RPMI7951 (cell line): Measurements from ENCODE around the gene CUBN. TPM values are rescaled to one million over a fixed set of nuclear protein-coding genes. Genes with fewer than 3 reads are reported as not detected.
A peak's percentile ranks its signal among the peaks of the same experiment; 100 is the strongest.

Experiments used
- DNase-seq: peaks from one replicate; pipeline ENCODE4 v3.0.0-alpha.2; 2012; ENCODE audit warnings: low read depth
- total RNA-seq: library from RNA; depleted of rRNA; stranded (reverse); fragments of >200 nt; shearing (Covaris generic); gene quantifications from 2 replicates; pipeline ENCODE4 v1.2.3, GENCODE V29; 2014

The CUBN gene
- total RNA-seq, 1 experiment from 2014 or later, result 2.9 TPM

DNA sequence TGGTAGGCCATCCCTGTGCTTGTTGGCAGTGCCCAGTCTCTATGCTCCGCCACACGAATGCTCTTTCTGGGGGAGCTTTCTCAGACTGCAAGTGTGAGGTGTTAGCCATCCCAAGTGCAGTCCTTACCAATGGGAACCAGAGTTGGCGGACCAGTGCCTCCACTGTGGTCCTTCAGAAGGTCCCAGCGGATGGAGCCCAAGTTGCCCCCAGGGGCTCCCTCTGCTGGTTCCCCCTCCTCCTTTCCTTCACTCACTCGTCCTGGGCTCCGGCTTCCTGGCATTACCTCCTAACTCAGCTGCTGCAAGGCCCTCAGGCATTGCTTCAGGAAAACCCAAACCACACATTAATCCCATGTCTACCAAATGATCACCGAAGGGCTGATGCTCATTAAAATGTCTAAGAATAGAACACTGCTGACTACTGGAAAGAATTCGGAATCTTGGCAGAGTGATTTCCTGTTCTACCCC lies 139.8 kb downstream of the CUBN start:
- peak; percentile 97 for DNase-seq

DNA sequence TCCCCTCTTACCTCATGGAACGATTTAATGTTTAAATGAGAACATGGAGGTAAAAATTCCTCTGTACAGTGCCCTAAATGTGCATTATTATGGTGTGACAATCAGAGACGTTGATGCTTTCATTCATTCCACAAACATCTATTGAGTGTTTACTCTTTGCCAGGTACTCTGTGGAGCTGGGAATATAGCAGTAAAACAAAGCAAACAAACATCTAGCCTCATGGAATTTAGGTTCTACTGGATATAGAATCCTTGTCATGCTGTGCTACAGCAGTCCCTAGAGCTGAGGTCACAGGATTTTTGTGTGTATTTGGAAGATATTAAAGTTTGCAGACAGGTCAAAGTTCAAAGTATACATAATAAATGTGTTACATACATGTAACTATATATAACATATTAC lies 140.7 kb downstream of the CUBN start:
- DNase-seq, result no peak

DNA sequence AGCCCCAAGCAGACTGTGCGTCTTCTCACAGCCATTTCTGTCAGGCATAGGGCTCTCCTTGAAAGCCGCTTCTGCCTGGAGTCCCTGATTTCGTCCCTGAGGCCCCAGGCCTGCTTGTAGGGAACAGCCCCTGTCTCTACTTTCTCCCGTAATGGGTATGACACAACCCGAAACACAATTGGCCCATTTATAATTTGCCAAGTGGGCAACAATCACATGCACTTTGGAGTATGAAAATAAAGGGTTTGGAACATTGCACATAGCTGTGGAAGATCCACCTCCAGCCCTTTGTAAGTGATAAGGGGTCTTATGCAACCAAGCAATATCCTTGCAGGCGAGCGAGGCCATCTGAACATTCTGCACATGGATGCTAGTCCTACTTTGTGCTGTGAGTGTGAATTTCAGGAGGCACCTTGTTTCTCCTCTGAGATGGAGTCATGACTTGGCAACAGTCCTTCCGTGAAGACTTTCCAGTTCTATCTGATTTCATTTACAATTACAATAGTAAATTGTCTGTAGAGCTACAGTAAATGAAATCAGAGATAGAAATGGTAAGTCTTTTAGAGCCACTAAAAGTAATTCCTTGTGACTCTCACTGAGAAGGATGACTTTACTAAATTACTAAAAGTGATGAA lies 141.5 kb downstream of the CUBN start:
- DNase-seq, result peak; percentile 45

DNA sequence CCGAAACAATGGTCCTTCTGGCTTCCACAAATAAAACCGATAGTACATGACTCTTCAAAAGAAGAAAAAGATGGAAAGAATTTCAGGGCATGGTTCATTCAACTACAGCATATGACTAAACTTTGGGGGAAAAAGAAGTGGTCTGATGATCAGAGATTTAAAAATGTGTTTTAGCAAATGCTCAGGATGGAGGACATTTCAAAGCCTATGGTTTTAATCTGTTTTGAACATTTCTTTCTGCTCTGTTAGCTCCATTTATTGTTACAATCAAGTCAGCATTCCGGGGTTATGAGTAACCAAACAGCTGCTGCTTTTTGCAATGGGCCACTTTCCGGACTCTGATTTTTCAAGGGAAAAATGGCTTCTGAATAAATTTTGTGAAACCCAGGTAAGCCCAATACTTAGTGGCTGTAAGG lies 142.4 kb downstream of the CUBN start:
- peak; percentile 91 for DNase-seq

DNA sequence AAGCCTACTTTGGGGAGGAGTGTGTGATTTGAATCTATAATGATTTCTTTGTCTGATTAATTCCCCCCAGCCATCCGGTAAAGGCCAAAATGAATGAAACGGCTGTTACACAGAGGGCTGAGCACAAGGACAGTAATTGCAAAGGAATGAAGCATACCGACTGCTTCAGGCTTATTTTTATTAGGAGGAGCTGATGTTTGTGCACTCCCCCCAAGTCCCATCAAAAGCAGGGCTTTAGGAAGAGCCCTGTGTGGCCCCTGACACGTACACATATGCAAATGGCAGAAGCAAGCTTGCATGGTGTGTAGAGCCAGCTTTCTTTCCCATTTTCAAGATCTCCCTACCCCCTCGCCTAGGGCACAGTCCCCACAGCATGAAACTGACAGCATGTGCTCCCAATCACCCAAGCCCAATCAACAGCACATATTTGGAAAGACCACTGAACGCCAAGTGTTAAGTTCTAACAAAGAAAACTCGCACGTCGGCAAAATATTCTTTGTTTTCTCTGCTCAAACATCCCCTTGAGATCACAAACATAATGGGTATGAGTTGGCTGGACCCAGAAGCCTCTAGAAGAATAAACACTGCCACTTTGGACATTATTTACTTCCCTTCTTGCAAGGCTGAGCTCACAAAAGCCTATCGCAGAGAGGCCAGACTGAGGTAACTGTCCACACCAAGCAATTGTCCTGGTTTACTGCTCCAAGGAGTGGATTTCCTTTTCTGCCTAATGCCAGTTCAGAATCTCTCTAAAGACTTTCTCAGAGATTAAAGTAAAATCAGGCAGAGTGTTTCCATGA lies 143.0 kb downstream of the CUBN start:
- peak; percentile 100 for DNase-seq

DNA sequence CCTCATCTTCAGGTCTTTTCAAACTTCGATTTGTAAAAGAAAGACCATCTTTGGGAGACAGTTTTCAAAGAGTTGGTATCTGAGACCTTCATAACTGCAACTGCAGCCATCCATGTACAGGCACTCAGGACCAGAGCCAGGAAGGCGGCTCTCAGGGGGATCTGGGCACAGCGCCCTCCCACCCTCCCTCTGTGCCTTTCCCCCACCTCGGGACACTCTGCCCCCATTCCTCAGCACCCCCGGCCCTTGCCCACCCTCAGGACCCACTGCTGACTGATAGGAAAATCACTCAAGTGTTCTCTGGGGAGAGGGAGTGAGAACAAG lies 143.6 kb downstream of the CUBN start:
- DNase-seq, result no peak

DNA sequence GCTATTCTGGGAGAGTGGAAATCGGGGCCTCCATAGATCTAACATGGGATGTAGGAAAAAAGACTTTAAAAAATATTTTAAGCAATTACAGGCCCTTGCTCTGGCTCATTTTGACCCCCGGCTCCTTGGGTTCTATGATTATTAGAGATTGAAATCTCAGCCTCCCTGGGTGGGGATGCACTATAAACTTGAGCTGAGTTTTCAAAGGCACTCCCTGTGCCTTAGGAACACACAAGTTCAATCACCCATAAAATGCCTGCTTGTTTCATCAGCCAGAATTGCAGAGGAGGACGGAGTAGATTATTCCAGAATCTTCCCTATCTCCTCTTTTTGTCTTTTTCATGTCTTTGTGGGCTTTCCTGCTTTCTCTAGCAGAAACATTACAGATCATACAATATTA lies 145.4 kb downstream of the CUBN start:
- DNase-seq, result no peak

DNA sequence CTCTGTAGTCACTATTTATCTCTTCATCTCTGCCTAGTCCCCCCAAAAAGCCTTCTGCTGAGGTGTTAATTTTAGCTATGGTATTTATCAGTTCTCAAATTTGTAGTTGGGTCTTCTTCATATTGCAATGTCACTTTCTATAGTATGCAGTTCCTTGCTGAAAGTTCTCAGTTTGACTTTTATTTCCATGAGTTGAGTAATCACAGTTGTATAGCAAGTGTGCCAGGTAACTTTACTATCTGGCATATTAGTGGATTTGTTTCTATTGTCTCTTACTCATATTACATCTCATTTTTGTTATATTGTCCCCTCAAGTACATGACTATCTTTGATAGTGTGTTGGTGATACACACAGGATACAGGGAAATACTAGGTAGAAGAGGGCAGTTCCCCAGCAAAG lies 152.8 kb downstream of the CUBN start:
- DNase-seq, result no peak

DNA sequence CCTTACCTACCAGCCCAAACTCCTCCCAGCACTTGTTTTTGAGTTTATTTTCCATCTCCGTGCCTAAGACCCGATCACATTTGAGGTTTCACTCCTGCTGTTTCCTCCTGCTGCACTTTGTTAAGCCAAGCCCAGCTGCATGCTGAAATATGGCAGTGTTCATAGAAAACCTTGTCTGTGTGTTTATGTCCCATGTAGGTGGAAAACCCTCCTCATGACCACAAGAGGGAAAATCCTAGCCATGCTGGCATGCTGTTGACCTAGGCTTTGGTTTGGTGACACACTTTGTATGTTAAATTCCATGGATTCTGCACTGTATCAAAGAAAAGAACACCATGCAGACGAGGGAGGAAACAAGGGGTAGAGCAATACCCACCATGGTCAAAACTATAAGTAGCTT lies 154.4 kb downstream of the CUBN start:
- no peak for DNase-seq

DNA sequence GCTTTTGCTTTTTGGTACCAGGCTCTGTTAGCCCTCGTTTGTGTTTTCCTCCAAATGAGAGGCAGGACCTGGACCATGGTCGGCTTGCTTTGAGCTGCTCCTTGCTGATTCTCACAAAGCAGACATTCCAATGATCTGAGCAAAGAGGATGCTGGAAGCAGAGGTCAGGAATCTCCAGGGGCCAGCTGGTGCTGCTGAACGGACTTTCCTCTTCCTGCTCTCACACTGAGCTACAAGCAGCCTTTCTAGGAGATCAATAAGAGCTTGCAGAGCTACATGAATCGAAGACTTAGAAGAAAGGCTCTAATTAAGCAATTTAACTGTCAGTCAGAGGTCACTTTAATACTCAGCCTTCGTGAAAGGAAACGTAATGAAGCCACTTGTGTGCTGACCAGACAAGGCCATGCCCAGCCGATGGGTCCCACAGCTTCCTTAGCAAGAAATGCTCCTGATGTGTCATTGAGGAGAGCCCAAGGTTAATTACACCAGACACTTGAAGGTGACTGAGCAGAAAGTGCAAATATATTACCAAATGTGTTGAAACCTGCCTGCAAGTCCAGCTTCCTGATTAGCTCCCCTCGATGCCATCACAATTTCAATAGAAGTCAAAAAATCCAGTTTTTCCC lies 161.1 kb downstream of the CUBN start:
- DNase-seq, result peak; percentile 92

DNA sequence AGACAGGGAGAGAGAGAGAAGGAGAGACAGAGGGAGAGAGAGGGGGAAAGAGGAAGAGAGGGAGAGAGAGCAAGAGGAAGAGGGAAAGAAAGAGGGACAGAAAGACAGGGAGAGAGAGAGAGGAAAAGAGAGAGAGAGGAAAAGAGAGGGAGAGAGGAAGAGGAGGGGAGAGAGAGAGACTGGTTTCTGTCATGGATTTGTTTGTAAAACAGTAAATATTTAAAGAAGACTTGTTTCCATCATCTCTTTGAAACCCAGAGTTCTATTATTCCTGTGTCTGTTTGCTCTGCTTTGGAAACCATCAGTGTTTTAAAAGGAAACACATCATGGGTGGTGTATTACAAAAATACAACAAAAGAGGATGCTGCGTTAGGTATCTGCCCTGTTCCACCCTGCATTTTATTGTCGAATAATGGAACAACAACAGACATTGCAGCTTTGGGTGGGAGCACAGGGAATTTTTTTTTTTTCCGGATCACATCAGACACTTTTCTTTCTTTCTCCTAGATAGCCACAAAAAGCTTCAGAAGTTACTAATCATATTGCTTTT lies 161.7 kb downstream of the CUBN start:
- no peak for DNase-seq

DNA sequence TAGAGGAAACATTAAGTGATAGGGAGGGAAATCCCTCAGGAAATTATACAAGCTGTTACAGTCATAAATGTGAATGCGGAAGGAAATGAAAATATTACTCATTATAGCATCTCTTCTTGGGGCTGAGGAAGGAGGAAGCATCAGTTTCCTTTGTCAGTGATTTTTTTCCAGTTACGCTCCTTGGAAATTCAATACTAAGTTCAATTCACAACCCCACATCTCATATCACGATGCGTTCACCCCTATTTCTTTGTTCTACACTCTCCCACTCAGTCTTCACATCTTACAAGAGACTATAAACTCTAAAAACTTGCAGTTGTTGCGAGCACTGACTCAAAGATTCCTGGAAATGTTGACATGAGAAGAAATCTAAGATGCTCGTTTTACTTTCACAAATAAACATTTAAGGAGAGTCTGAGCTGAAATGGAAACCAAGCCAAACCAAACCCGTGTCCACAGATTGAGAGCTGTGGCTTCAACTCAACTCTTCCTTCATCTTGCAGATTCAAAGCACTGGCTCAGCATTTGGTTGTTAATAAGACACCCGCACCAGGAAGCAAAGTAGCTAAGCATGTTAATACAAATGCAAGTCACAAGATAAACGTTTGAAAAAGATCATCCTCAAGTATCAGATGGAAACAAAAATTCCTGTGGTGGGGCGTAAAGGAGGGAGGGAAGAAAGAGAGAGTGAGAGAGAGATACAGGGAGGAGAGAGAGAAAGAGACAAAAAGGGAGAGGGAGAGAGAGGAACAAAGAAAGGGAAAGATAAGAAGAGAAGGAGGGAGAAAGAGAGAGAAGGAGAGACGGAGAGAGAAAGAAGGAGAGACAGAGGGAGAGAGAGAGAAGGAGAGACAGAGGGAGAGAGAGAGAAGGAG lies 162.4 kb downstream of the CUBN start:
- no peak for DNase-seq

DNA sequence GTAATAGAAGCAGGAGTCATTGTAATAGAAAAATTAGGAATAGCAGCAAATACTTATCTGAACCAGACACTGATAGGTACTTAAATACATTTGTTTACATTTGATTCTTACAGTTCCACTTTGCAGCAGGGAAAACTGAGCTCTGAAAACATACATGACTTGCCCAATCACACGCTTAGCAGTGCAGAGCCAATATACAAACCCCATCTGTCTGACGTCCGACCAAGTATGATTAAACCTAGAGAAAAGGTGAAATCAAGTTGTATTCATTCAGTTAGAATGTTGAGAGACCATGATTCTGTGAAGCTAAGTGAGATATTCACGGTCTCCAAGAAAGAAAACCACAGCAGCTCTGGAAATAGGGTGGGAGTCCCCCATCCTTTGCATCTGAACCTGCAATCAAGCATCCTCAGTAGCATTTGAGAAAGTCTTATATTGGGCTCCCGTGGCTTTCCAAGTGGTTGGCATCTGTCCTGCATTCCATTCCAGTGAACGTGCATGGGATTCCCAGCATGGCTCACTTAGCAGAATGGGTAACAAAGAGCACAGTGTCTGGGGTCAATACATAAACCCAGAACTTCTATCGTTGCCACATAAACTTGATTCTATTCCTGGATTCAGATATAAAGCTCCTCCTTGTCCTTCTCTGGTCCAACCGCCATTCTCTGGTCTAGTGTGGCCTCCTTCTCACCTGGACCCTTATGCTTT lies 163.7 kb downstream of the CUBN start:
- DNase-seq, result peak; percentile 100

DNA sequence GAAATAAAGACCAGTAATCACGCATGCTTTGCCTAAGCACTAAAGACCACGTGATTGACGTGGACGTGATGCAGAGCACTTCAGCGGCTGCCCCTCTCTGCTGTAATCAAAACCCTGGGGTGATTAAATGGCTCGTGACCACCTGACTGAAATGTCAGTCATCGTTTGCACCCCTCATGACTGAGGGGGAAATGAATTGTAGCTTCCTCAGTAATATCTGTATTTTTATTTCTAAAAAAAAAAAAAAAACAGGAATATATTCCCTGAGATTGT lies 164.3 kb downstream of the CUBN start:
- peak; percentile 58 for DNase-seq

DNA sequence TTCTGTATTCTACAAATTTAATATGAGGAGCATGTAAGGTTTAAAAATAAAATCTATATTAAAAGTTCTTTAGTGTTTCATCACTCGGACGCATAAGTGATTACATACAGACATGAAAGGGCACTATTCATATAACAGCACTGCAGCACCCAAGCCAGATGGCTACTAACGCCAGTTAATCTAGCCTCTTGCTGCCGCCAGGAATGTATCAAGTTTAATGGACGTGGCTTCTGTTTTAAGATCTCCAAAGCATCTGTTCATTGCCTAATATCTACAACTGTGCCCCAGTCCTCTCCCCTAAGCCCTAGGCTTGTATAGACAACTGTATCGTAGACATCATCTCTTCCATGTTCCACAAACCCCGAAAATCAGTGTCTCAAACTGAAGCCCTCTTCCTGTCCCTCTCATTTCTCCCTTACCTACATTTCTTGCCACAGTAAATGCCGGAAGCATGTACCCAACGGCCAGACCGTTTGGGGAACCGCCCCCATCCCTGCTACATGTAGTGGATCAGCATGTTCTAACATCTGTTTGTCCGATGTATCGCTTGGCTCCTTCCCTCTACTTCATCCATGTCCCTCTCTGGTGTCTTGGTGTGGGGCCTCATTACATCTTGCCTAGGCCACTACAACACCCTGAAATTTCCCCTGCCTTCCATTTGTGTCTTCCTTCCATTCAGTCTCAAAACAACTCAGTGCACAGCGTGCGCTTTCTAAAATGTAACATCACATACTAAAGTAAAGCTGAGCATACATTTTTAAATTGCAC lies 164.9 kb downstream of the CUBN start:
- peak; percentile 66 for DNase-seq

DNA sequence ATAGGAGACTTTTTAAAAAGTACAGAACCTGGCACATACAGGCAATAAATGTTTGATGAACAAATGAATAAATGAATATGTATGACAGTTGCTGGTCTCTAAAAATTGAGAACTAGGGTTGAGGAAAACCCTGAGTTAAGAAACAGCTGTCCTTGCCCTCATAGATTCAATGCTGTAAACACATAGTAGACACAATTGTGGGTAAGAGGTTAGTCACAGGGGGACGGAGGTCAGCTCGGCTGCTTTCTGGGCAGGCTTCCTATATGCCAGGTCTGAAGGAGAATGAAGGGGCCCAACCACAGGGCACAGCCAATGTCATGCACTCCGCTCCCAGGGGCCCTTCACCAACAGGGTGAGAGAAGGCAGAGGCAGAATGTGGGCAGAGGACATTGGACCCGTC lies 169.1 kb downstream of the CUBN start:
- DNase-seq, result peak; percentile 51

DNA sequence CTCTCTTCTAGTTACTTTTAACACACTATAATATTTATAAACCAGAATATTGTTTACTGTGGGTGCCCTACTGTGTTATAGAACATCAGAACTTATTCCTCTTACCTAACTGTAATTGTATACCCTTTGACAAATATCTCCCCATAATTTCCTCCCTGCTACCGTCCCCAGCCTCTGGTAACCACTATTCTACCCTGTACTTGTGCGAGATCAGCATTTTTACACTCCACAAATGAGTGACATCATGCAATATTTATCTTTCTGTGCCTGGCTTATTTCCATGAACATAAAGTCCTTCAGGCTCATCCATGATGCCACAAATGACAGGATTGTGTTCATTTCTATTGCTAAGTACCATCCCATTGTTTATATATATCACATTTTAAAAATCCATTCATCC lies 172.6 kb downstream of the CUBN start:
- DNase-seq, result no peak

DNA sequence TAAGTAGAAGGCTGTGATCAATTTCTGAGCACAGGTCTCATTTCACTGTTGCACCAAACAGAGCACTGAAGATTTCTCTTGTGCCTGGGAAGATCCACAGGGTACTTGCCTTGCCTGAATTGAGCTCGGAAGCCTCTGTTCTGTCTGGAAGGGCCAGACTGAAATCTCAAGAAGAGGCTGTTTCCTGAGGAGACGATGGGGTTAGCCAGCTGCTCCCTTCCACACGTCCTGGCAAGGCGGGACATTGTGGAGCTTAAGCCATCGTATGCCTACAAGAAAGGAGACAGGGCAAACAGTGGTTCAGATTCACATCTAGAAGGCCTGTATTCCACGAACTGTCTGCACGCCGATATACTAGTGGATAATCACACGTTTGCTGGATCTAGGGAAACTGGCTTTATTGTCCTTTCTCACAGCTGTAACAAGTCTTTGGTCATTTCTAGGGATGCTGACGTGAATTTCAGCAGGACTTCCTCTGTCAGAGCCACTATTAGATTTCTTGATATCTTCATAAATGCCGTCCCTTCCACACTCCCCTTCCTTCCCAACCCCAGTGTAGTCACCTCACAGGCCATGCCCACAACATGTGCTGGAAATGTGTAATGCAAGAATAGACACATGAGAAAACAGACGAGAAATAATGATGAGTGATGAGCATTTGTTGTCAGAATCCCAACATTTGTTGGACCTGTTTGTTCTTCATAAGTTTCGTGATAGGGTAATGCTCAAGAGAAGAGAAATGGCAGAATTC lies 175.2 kb downstream of the CUBN start:
- DNase-seq, result no peak

DNA sequence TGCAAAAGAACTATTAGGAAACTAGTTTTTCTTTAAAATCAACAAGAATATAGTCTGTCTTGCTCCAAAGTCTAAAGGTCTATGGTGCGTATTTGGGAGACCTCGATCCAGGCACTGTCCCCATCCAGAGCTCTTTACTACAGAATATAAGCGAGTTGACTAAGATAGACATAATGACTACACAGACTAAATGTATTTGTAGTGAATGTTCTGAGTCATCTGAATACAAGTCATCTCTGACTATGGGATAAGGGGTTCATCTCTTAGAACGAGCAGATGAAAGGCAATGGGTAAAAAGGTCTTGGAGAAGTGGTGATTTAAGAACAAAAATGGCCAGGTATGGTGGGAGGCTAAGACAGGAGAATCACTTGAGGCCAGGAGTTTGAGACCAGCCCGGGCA lies 176.3 kb downstream of the CUBN start:
- DNase-seq, result peak; percentile 75

DNA sequence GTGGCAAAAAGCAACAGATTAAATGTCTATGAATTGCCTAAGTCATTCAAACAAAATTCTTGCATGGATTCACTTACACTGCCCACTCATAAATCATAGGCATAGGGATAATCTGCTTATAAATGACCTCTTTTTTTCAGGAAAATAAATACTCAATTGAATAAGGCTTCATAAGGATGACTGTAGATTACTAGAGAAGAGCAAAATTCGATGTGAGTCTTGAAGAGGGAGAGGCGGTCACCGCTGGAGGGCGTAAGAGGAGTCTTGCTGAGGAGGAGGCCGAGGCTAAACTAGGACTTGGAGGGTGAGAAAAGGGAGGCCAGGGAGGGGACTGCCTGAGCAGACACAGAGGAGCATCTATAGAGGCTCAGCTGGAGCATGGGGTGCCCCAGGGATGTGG lies 177.0 kb downstream of the CUBN start:
- DNase-seq, result peak; percentile 84
